Calu3 (cell line): ENCODE data around the gene PKP1. TPM values are rescaled to one million over a fixed set of nuclear protein-coding genes. Genes with fewer than 3 reads are reported as not detected.

ENCODE experiments used
- BruUV-seq: library from RNA; stranded (reverse); fragments of 400-500 nt; replicated peaks from 2 replicates; lab custom pipeline; 2021; lab: Mats Ljungman, UMichigan
- CTCF ChIA-PET: fragments of 300-600 bp; sonication (Branson Sonifier 250); formaldehyde crosslinking; loops from one replicate; lab custom pipeline; 2022; ENCODE audit warnings: antibody characterized with exemption; lab: Charles Lee
- DNase-seq: peaks from one replicate; pipeline ENCODE4 v3.0.0; 2022
- H3K27ac Mint-ChIP-seq: one replicate; pipeline ENCODE4 v1.8.0; 2022; ENCODE audit warnings: mixed read lengths; ENCODE audit not compliant: unreplicated experiment
- H3K27me3 Mint-ChIP-seq: one replicate; pipeline ENCODE4 v1.8.0; 2022; ENCODE audit warnings: mixed read lengths; ENCODE audit not compliant: unreplicated experiment
- H3K36me3 Mint-ChIP-seq: one replicate; pipeline ENCODE4 v1.8.0; 2022; ENCODE audit warnings: mild to moderate bottlenecking, moderate library complexity, mixed read lengths; ENCODE audit not compliant: insufficient read depth, unreplicated experiment
- H3K4me1 Mint-ChIP-seq: one replicate; pipeline ENCODE4 v1.8.0; 2022; ENCODE audit warnings: mild to moderate bottlenecking, low read depth, mixed read lengths; ENCODE audit not compliant: unreplicated experiment
- H3K4me3 Mint-ChIP-seq: one replicate; pipeline ENCODE4 v1.8.0; 2022; ENCODE audit warnings: mild to moderate bottlenecking, low read depth, moderate library complexity, mixed read lengths; ENCODE audit not compliant: unreplicated experiment
- H3K9me3 Mint-ChIP-seq: one replicate; pipeline ENCODE4 v1.8.0; 2022; ENCODE audit warnings: low read depth, mixed read lengths; ENCODE audit not compliant: unreplicated experiment
- intact Hi-C: fragments of 100-400 bp; cut with micrococcal nuclease; formaldehyde crosslinking; loops from one replicate; pipeline ENCODE4 v1.10.0; 2022; ENCODE audit not compliant: unreplicated experiment
- total RNA-seq: library from RNA; stranded (reverse); gene quantifications from 2 replicates; pipeline ENCODE4 v1.2.3, GENCODE V29; 2022
- TF ChIP-seq, protein P1 (sequence below): fragments of 200-600 bp; IDR thresholded peaks from one replicate; pipeline ENCODE4 v1.8.0; 2022; ENCODE audit warnings: antibody characterized with exemption; ENCODE audit not compliant: unreplicated experiment

PKP1 gene
- total RNA-seq, 1 experiment from 2014 or later: 0.09 TPM

DNA sequence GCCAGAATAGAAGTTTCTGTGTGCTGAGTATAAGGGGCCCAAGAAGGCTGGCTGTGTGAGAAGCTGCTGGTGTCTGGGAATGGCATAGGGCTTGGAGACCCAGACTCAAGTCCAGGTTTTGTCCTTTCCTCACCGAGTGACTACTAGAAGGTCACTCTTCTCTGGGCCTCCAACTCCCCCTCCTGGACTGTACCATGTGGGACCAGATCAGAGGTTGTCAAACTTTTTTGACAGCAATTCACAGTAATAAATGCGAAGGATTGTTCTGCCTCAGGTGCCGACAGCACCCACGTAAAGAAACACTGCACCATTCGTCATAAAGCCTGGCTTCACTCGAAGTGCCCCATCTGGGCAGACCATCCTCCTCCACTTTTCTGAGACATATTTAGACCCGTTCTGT lies 29.0 kb downstream of the PKP1 start:
- H3K27me3 Mint-ChIP-seq: peaks cover 27% of the 10 kb centered on the region
- H3K36me3 Mint-ChIP-seq: peaks cover 20% of the 10 kb centered on the region
- intact Hi-C loops: no loop called here
- DNase-seq: no peak
- H3K9me3 Mint-ChIP-seq: peaks cover 3% of the 10 kb centered on the region
- peaks cover 36% of the 10 kb centered on the region for H3K4me1 Mint-ChIP-seq
- BruUV-seq: no TSS peak
- H3K4me3 Mint-ChIP-seq: no peak overlapping the region
- CTCF ChIA-PET: interaction anchor here (0.8 to 3.2 kb wide), 3 partner anchors 10 to 52 kb away, joined by 3 to 15 read pairs (median 3); no protein-coding TSS in a partner anchor
- TF ChIP-seq, protein P1, sequence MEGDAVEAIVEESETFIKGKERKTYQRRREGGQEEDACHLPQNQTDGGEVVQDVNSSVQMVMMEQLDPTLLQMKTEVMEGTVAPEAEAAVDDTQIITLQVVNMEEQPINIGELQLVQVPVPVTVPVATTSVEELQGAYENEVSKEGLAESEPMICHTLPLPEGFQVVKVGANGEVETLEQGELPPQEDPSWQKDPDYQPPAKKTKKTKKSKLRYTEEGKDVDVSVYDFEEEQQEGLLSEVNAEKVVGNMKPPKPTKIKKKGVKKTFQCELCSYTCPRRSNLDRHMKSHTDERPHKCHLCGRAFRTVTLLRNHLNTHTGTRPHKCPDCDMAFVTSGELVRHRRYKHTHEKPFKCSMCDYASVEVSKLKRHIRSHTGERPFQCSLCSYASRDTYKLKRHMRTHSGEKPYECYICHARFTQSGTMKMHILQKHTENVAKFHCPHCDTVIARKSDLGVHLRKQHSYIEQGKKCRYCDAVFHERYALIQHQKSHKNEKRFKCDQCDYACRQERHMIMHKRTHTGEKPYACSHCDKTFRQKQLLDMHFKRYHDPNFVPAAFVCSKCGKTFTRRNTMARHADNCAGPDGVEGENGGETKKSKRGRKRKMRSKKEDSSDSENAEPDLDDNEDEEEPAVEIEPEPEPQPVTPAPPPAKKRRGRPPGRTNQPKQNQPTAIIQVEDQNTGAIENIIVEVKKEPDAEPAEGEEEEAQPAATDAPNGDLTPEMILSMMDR: no peak
- no peak overlapping the region for H3K27ac Mint-ChIP-seq

DNA sequence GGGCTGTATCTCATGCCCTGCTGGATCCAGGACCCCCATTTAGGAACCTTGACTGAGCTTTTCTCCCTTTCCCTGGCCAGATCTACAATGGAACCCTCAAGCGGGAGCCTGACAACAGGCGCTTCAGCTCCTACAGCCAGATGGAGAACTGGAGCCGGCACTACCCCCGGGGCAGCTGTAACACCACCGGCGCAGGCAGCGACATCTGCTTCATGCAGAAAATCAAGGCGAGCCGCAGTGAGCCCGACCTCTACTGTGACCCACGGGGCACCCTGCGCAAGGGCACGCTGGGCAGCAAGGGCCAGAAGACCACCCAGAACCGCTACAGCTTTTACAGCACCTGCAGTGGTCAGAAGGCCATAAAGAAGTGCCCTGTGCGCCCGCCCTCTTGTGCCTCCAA lies 29.8 kb downstream of the PKP1 start:
- H3K27me3 Mint-ChIP-seq: peaks cover 35% of the 10 kb centered on the region
- no peak overlapping the region for H3K27ac Mint-ChIP-seq

DNA sequence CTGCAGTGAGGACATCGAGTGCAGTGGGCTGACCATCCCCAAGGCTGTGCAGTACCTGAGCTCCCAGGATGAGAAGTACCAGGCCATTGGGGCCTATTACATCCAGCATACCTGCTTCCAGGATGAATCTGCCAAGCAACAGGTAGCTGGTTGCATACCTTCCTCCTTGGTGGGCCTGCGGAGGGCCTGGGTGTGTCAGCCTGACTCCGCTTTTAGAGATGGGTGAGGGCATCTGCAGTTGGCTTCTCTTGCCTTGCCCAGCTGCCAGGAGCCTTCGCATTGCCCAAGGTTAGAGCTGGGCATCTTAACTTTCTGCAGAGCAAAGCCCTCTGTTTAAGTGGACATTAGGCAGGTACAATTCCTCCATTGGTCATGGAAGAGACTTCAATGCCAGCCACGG lies 33.2 kb downstream of the PKP1 start:
- Mint-ChIP-seq H3K4me1 (peaks cover 2% of the 10 kb centered on the region), H3K36me3 (no peaks in the 10 kb centered on the region), H3K27me3 (peaks cover 55% of the 10 kb centered on the region), H3K4me3 (no peak overlapping the region), H3K9me3 (peaks cover 3% of the 10 kb centered on the region), H3K27ac (no peak overlapping the region)
- DNase-seq: no peak
- no TSS peak for BruUV-seq
- TF ChIP-seq, protein P1: no peak
- intact Hi-C loops: no loop called here
- CTCF ChIA-PET: interaction anchor here (1.4 kb wide), 2 partner anchors 9 to 27 kb away, joined by 3 to 4 read pairs; no protein-coding TSS in a partner anchor

More for the DNA sequence above, 29.8 kb downstream of the PKP1 start:
- DNase-seq: no peak
- Mint-ChIP-seq H3K4me3 (no peak overlapping the region), H3K4me1 (peaks cover 31% of the 10 kb centered on the region), H3K36me3 (peaks cover 13% of the 10 kb centered on the region), H3K9me3 (peaks cover 3% of the 10 kb centered on the region)
- TF ChIP-seq, protein P1: no peak
- intact Hi-C loops: no loop called here
- BruUV-seq: no TSS peak
- CTCF ChIA-PET: interaction anchor here (0.8 kb wide), 1 partner anchor 53 kb away, joined by 3 read pairs; no protein-coding TSS in a partner anchor

DNA sequence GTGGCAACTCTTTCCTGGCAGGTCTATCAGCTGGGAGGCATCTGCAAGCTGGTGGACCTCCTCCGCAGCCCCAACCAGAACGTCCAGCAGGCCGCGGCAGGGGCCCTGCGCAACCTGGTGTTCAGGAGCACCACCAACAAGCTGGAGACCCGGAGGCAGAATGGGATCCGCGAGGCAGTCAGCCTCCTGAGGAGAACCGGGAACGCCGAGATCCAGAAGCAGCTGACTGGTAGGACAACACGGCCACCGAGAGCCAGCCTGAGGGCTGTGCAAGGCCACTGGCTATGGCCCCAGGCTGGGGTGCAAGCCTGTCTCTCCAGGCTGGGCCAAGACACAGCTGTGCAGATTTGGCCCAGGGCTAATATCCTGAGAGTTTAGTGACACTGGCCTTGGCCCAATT lies 34.2 kb downstream of the PKP1 start:
- DNase-seq: no peak
- Mint-ChIP-seq H3K27me3 (peaks cover 55% of the 10 kb centered on the region), H3K36me3 (no peaks in the 10 kb centered on the region), H3K27ac (no peak overlapping the region), H3K4me3 (no peak overlapping the region), H3K4me1 (no peaks in the 10 kb centered on the region), H3K9me3 (peaks cover 3% of the 10 kb centered on the region)
- TF ChIP-seq, protein P1: no peak
- intact Hi-C loops: no loop called here
- BruUV-seq: no TSS peak
- CTCF ChIA-PET: interaction anchor here (1.4 kb wide), 2 partner anchors 10 to 28 kb away, joined by 3 to 4 read pairs; no protein-coding TSS in a partner anchor
